Measurements from ENCODE around the gene RIC8B. TPM values are rescaled to one million over a fixed set of nuclear protein-coding genes. Genes with fewer than 3 reads are reported as not detected.

RIC8B gene
- total and polyA plus RNA-seq, 7 donors = 5.3 to 27.8 (median 17.6) TPM

GRCh38 chr12:106744600-106744999, 29.9 kb upstream of the RIC8B start:
- Histone ChIP-seq H3K4me1 (no peaks in the 10 kb centered on the region), H3K4me3 (no peak overlapping the region), H3K27ac (no peak overlapping the region), H3K36me3 (no peaks in the 10 kb centered on the region), H3K9me3 (no peaks in the 10 kb centered on the region), H3K27me3 (no peaks in the 10 kb centered on the region)
- DNase-seq = no peak
- TF ChIP-seq POLR2AphosphoS5 (IDR thresholded peaks at IDR 0.05) = no peak
- intact Hi-C loops (cut with DNase I) = no loop called here
- 76 to 84% methylated on average over 6 of the region's 6 CpGs for WGBS, 2 donors

DNA sequence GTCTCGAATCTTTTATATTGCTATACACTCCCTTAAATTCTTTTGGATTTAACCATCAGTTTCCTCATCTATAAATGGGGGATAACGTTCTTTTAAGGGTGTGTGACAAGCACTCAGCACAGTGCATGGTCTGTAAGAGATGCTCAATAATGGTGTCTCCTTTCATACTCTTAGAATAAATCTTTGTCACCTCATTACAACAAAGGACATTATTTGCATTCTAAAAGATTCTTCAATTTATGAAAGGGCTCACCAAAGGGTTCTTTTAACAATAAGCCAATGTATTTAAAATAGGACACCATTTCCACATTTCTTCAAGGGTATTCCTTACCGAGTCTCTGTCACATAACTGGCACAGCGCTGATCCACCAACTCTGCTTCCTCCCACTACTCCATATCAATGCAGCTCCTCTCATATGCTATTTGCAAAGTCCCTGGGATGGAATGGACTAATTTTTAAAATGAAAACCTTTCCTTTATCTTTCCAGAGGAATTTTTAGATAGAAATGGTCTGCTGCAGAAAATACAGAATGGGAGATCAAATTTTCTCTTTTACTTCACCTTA, 29.2 kb upstream of the RIC8B start:
- Histone ChIP-seq H3K36me3 (no peaks in the 10 kb centered on the region), H3K27ac (no peak overlapping the region), H3K4me1 (no peaks in the 10 kb centered on the region), H3K27me3 (no peaks in the 10 kb centered on the region), H3K4me3 (no peak overlapping the region), H3K9me3 (no peaks in the 10 kb centered on the region)
- 70 to 84% methylated on average over 4 of the region's 4 CpGs for WGBS, 2 donors
- TF ChIP-seq, protein P1, sequence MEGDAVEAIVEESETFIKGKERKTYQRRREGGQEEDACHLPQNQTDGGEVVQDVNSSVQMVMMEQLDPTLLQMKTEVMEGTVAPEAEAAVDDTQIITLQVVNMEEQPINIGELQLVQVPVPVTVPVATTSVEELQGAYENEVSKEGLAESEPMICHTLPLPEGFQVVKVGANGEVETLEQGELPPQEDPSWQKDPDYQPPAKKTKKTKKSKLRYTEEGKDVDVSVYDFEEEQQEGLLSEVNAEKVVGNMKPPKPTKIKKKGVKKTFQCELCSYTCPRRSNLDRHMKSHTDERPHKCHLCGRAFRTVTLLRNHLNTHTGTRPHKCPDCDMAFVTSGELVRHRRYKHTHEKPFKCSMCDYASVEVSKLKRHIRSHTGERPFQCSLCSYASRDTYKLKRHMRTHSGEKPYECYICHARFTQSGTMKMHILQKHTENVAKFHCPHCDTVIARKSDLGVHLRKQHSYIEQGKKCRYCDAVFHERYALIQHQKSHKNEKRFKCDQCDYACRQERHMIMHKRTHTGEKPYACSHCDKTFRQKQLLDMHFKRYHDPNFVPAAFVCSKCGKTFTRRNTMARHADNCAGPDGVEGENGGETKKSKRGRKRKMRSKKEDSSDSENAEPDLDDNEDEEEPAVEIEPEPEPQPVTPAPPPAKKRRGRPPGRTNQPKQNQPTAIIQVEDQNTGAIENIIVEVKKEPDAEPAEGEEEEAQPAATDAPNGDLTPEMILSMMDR (IDR thresholded peaks at IDR 0.05) = no peak
- TF ChIP-seq EP300 (IDR thresholded peaks at IDR 0.05) (no peak), POLR2AphosphoS5 (IDR thresholded peaks at IDR 0.05) (no peak), POLR2A (IDR thresholded peaks at IDR 0.05) (no peak)
- no peak for DNase-seq
- intact Hi-C loops (cut with DNase I) = no loop called here

- H3K4me1 ChIP-seq = no peaks in the 10 kb centered on the region
- intact Hi-C loops (cut with DNase I) = no loop called here
- H3K27me3 ChIP-seq = no peaks in the 10 kb centered on the region
- H3K9me3 ChIP-seq = no peaks in the 10 kb centered on the region
- no peak for DNase-seq
- H3K36me3 ChIP-seq = no peaks in the 10 kb centered on the region
- TF ChIP-seq POLR2A (IDR thresholded peaks at IDR 0.05) (no peak), POLR2AphosphoS5 (IDR thresholded peaks at IDR 0.05) (no peak), EP300 (IDR thresholded peaks at IDR 0.05) (no peak)
- TF ChIP-seq, protein P1 (IDR thresholded peaks at IDR 0.05) = no peak
- H3K4me3 ChIP-seq = no peak overlapping the region
- no peak overlapping the region for H3K27ac ChIP-seq
- WGBS, 2 donors = 66 to 88% methylated on average over 3 of the region's 3 CpGs
Observed at GRCh38 chr12:106747973-106748436, 26.5 kb upstream of the RIC8B start.

GRCh38 chr12:106750524-106750923, 24.0 kb upstream of the RIC8B start:
- intact Hi-C loops (cut with DNase I) = no loop called here
- Histone ChIP-seq H3K9me3 (no peaks in the 10 kb centered on the region), H3K4me1 (no peaks in the 10 kb centered on the region), H3K4me3 (no peak overlapping the region), H3K27ac (no peak overlapping the region), H3K36me3 (no peaks in the 10 kb centered on the region), H3K27me3 (no peaks in the 10 kb centered on the region)
- no peak for TF ChIP-seq EP300 (IDR thresholded peaks at IDR 0.05)
- no peak for TF ChIP-seq POLR2AphosphoS5 (IDR thresholded peaks at IDR 0.05)
- TF ChIP-seq POLR2A (IDR thresholded peaks at IDR 0.05) = no peak
- TF ChIP-seq, protein P1 (IDR thresholded peaks at IDR 0.05) = no peak
- 90 to 93% methylated on average over 3 of the region's 3 CpGs for WGBS, 2 donors
- no peak for DNase-seq

DNA sequence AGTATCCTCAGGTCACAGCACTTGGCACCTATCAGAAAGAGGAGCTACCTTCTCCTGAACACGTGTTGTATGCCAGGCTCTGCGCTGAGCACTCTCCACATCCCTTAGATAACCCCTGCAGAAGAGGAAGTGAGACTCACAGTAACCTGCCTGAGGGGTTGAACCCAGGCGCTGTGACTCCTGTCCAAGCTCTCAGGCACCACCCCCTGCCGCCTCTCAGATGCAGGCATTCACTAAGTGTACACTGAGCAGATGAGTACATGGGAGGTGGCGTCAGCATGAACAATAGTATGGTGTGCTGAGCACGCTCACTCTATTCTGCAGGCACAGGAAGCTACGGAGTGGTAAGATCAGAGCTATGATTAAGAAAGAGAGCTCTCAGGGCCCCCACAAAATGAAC, 21.0 kb upstream of the RIC8B start:
- Histone ChIP-seq H3K27ac (no peak overlapping the region), H3K27me3 (no peaks in the 10 kb centered on the region), H3K9me3 (no peaks in the 10 kb centered on the region), H3K36me3 (no peaks in the 10 kb centered on the region), H3K4me1 (no peaks in the 10 kb centered on the region), H3K4me3 (no peak overlapping the region)
- TF ChIP-seq POLR2A (IDR thresholded peaks at IDR 0.05) = no peak
- TF ChIP-seq, protein P1 (IDR thresholded peaks at IDR 0.05) = no peak
- TF ChIP-seq EP300 (IDR thresholded peaks at IDR 0.05) = no peak
- TF ChIP-seq POLR2AphosphoS5 (IDR thresholded peaks at IDR 0.05) = no peak
- intact Hi-C loops (cut with DNase I) = no loop called here
- WGBS, 2 donors = 72 to 88% methylated on average over 7 of the region's 7 CpGs
- no peak for DNase-seq

Measured in sigmoid colon (tissue), 7 donors.